Measurements from ENCODE around the gene FNTB.

DNA sequence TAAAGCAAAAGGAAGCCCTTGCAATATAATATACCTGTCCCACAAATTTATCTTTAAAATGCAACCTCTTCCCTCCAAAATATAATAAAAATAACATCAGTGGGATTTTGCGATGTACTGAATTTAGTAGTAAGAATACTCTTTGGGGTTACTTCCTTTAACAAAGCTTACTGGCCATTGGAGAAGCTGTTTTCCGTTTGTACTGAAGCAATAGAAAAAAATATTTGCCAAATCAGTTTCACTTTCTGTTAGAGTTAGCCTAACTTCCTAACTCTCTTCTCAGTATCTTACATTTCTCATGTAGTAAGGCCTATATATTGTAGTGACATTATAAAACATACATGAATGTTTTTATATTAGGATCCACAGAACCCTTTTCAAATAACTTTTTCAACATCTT, 111.9 kb downstream of the FNTB start:
- TF ChIP-seq, protein P1, sequence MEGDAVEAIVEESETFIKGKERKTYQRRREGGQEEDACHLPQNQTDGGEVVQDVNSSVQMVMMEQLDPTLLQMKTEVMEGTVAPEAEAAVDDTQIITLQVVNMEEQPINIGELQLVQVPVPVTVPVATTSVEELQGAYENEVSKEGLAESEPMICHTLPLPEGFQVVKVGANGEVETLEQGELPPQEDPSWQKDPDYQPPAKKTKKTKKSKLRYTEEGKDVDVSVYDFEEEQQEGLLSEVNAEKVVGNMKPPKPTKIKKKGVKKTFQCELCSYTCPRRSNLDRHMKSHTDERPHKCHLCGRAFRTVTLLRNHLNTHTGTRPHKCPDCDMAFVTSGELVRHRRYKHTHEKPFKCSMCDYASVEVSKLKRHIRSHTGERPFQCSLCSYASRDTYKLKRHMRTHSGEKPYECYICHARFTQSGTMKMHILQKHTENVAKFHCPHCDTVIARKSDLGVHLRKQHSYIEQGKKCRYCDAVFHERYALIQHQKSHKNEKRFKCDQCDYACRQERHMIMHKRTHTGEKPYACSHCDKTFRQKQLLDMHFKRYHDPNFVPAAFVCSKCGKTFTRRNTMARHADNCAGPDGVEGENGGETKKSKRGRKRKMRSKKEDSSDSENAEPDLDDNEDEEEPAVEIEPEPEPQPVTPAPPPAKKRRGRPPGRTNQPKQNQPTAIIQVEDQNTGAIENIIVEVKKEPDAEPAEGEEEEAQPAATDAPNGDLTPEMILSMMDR (conservative IDR thresholded peaks at IDR 0.05), result no peak
- TF ChIP-seq EZH2 (IDR thresholded peaks at IDR 0.05; ENCODE audit: low read depth), result no peak

All from PC-9 (cell line).